Measurements from ENCODE around the gene LGALS7. TPM values are rescaled to one million over a fixed set of nuclear protein-coding genes. Genes with fewer than 3 reads are reported as not detected.

LGALS7 gene
- total RNA-seq (2022; extraction: Qiagen RNA extraction): 0.29 to 0.43 TPM (median 0.38 TPM) in 3 of 5 replicates, not detected in the others

GRCh38 chr19:38773469-38774177, at the start of gene LGALS7:
Gene LGALS7, minus strand, starts transcription at chr19:38773517. Its CDS starts 25 bp downstream, at chr19:38773492.

GRCh38 chr19:38812841-38813320, 39.6 kb upstream of the LGALS7 start, which contains the start of gene LGALS4:
Gene LGALS4, minus strand, starts transcription at chr19:38812945. Its CDS starts 59 bp downstream, at chr19:38812886.

GRCh38 chr19:38788478-38789243, 15.3 kb upstream of the LGALS7 start, which contains the start of gene LGALS7B:
Gene LGALS7B, plus strand, starts transcription at chr19:38789200. Its CDS starts 27 bp downstream, at chr19:38789227.

GRCh38 chr19:38744298-38744681, 29.0 kb downstream of the LGALS7 start, which contains the start of gene CAPN12:
Gene CAPN12, minus strand, starts transcription at chr19:38744474. Its CDS starts 309 bp downstream, at chr19:38744165.

Other genes with a start within 250 kb of the LGALS7 start
- 0.62 to 2.4 TPM (median 1.2 TPM) in 5 replicates for gene MAP4K1, start 155.6 kb downstream of the LGALS7 start, total RNA-seq (2022; extraction: Qiagen RNA extraction)
- 695 to 942 TPM (median 726 TPM) in 5 replicates for gene EIF3K, start 154.3 kb downstream of the LGALS7 start, total RNA-seq (2022; extraction: Qiagen RNA extraction)
- gene ACTN4, start 125.9 kb downstream of the LGALS7 start, total RNA-seq (2022; extraction: Qiagen RNA extraction): 1,021 to 1,126 TPM (median 1,096 TPM) in 5 replicates
- gene CAPN12, start 29.0 kb downstream of the LGALS7 start, total RNA-seq (2022; extraction: Qiagen RNA extraction): 4.9 to 7.4 TPM (median 6.4 TPM) in 5 replicates
- gene LGALS7B, start 15.7 kb upstream of the LGALS7 start, total RNA-seq (2022; extraction: Qiagen RNA extraction): 0.23 to 0.69 TPM (median 0.54 TPM) in 4 of 5 replicates, not detected in the other
- gene LGALS4, start 39.4 kb upstream of the LGALS7 start, total RNA-seq (2022; extraction: Qiagen RNA extraction): 0.17 to 0.68 TPM (median 0.59 TPM) in 5 replicates
- gene ECH1, start 58.3 kb upstream of the LGALS7 start, total RNA-seq (2022; extraction: Qiagen RNA extraction): 256 to 422 TPM (median 284 TPM) in 5 replicates
- gene HNRNPL, start 76.5 kb upstream of the LGALS7 start, total RNA-seq (2022; extraction: Qiagen RNA extraction): 329 to 371 TPM (median 352 TPM) in 5 replicates
- 1.9 to 2.9 TPM (median 2.5 TPM) in 5 replicates for gene RINL, start 104.8 kb upstream of the LGALS7 start, total RNA-seq (2022; extraction: Qiagen RNA extraction)
- 35.3 to 41.1 TPM (median 37.5 TPM) in 5 replicates for gene SIRT2, start 126.1 kb upstream of the LGALS7 start, total RNA-seq (2022; extraction: Qiagen RNA extraction)
- gene NFKBIB, start 126.5 kb upstream of the LGALS7 start, total RNA-seq (2022; extraction: Qiagen RNA extraction): 62.1 to 122 TPM (median 94.8 TPM) in 5 replicates
- 0.48 to 1.0 TPM (median 0.74 TPM) in 5 replicates for gene CCER2, start 138.7 kb upstream of the LGALS7 start, total RNA-seq (2022; extraction: Qiagen RNA extraction)
- gene SARS2, start 157.2 kb upstream of the LGALS7 start, total RNA-seq (2022; extraction: Qiagen RNA extraction): 50.9 to 52.4 TPM (median 52.1 TPM) in 5 replicates
- gene MRPS12, start 157.4 kb upstream of the LGALS7 start, total RNA-seq (2022; extraction: Qiagen RNA extraction): 193 to 307 TPM (median 271 TPM) in 5 replicates
- 67.6 to 80.4 TPM (median 73.3 TPM) in 5 replicates for gene FBXO17, start 202.2 kb upstream of the LGALS7 start, total RNA-seq (2022; extraction: Qiagen RNA extraction)